Tibial nerve (tissue), 4 donors: ENCODE data around the gene HAUS5.
"Not testable (repeated sequence)": the region's sequence is repeated elsewhere in the genome, so short reads cannot be mapped to it uniquely, and the experiment has no call there.

Source experiments
- EP300 ChIP-seq, 2 donors: sonication (generic); formaldehyde crosslinking; IDR thresholded peaks; one replicate each; pipeline ENCODE4 v1.6.1; 2017; ENCODE audit warnings: antibody characterized with exemption in 2 of 2, mild to moderate bottlenecking in 1 of 2
- POLR2A ChIP-seq, 2 donors: fragments of 450-650 bp; IDR thresholded peaks; one replicate each; pipeline ENCODE4 v1.6.1; 2017; ENCODE audit warnings: antibody characterized with exemption in 2 of 2, mild to moderate bottlenecking in 2 of 2, moderate library complexity in 2 of 2
- TF ChIP-seq, protein P1 (sequence below), 5 experiments: fragments of 200-600 bp in 3 of 5; fragments of 450-650 bp in 2 of 5; sonication (generic) in 3 of 5; IDR thresholded peaks; one replicate each; pipeline ENCODE4 v1.5.1; 2016 to 2019; ENCODE audit warnings: antibody characterized with exemption in 5 of 5, mild to moderate bottlenecking in 3 of 5, moderate library complexity in 2 of 5

DNA sequence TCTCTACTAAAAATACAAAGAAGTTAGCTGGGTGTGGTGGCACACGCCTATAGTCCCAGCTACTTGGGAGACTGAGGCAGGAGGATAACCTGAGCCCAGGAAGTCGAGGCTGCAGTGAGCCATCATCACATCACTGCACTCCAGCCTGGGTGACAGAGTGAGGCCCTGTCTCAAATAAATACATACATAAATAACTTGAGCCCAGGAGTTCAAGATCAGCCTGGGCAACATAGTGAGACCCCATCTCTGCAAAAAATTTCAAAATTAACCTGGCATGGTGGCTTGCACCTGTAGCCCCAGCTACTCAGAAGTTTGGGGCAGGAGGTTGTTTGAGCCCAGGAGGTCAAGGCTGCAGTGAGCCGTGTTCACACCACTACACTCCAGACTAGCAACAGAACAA, 17.5 kb upstream of the HAUS5 start:
- TF ChIP-seq, protein P1, sequence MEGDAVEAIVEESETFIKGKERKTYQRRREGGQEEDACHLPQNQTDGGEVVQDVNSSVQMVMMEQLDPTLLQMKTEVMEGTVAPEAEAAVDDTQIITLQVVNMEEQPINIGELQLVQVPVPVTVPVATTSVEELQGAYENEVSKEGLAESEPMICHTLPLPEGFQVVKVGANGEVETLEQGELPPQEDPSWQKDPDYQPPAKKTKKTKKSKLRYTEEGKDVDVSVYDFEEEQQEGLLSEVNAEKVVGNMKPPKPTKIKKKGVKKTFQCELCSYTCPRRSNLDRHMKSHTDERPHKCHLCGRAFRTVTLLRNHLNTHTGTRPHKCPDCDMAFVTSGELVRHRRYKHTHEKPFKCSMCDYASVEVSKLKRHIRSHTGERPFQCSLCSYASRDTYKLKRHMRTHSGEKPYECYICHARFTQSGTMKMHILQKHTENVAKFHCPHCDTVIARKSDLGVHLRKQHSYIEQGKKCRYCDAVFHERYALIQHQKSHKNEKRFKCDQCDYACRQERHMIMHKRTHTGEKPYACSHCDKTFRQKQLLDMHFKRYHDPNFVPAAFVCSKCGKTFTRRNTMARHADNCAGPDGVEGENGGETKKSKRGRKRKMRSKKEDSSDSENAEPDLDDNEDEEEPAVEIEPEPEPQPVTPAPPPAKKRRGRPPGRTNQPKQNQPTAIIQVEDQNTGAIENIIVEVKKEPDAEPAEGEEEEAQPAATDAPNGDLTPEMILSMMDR (IDR thresholded peaks at IDR 0.05): not testable (repeated sequence)
- not testable (repeated sequence) for TF ChIP-seq POLR2A, EP300 (IDR thresholded peaks at IDR 0.05)
